Stimulated activated CD4-positive, alpha-beta T cell treated with anti-CD3 and anti-CD28 coated beads, Interleukin-12 subunit alpha, Interleukin-12 subunit beta, amount 100 ng/mL, for 24 hours (primary cell): ENCODE results near the gene COG2.
A peak's percentile ranks its signal among the peaks of the same experiment; 100 is the strongest.
"Not testable (repeated sequence)": the region's sequence is repeated elsewhere in the genome, so short reads cannot be mapped to it uniquely, and the experiment has no call there.

Source experiments
- DNase-seq, 2 experiments: peaks; one replicate each; pipeline ENCODE4 v3.0.0-alpha.2; 2020; ENCODE audit warnings: low read depth in 2 of 2

The COG2 gene

GRCh38 chr1:230642263-230642959 is at the start of gene COG2:
Gene COG2 (plus strand): TSS chr1:230642481. CDS start chr1:230642607, 126 bp downstream.
- DNase-seq = peak; percentile 93 to 97

DNA sequence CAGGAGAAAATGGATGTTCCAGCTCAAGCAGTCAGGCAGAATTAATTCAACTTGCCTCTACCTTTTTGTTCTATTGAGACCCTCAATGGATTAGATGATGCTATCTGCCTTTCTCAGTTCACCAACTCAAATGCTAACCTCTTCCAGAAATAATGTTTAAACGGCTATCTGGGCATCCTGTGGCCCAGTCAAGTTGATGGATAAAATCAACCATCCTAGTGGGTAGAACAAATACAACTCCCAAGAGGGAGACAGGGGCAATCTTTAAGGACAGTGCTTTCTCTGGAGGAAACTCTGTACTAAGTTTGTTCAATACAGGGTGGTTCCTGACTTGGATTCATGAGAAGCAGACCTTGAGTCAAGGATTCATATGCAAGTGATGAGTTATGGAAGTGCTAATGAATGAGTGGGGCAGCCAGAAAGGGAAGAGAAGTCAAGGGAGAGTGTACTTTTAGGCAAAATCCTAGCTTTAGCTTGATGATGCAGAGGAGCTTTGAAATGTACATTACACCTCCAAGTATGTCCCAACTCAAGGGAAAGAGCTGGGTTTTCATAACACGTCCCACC is 49.4 kb upstream of the COG2 start:
- DNase-seq = no peak

DNA sequence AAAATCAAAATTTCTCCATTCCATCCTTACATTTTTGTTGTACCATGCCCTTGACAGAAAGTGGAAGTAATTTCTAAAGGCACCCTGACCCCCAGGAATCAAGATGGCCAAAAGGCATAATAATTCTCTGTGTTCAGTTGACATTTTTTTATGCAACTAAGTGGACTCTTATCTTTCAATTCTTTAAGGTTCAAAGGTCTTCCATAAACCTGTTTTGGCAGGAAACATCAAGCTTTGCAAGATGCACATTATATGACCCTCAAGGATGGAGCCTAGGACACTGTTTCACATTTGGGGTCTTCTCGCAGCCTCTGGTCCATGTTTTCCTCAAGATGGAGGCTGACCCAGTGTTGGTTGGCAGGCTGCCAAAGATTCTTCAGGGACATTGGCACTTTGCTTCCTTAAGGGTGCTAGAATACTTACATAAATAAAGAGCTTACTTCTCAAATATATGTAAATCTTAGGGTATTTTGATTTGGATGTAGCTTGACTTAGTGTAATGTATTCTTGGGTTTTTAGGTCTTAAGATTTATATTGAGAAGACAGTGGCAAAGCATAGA is 48.0 kb upstream of the COG2 start:
- no peak for DNase-seq

GRCh38 chr1:230595181-230595580 is 47.1 kb upstream of the COG2 start:
- no peak for DNase-seq

- DNase-seq = no peak
Measured at GRCh38 chr1:230596306-230596705, 46.0 kb upstream of the COG2 start.

DNA sequence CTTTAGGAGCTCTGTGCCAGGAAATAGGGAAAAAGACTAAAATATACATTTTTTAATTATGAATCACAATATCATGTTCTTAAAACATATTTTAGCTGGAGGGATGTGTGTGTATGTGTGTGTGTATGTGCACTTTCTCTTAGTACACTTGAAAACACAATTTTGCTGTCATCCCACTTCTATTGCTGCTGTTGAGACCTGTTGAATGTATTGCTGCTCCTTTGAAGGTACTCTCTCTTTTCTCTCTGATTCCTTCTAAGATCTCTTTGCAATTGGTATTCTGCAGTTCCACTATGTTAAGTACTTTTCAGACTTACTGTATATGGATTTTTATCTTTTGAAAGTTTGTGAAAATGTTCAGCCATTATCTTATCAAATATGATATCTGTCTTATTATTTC is 43.5 kb upstream of the COG2 start:
- DNase-seq = no peak

- DNase-seq = no peak
Measured at GRCh38 chr1:230599926-230600656, 42.2 kb upstream of the COG2 start.

DNA sequence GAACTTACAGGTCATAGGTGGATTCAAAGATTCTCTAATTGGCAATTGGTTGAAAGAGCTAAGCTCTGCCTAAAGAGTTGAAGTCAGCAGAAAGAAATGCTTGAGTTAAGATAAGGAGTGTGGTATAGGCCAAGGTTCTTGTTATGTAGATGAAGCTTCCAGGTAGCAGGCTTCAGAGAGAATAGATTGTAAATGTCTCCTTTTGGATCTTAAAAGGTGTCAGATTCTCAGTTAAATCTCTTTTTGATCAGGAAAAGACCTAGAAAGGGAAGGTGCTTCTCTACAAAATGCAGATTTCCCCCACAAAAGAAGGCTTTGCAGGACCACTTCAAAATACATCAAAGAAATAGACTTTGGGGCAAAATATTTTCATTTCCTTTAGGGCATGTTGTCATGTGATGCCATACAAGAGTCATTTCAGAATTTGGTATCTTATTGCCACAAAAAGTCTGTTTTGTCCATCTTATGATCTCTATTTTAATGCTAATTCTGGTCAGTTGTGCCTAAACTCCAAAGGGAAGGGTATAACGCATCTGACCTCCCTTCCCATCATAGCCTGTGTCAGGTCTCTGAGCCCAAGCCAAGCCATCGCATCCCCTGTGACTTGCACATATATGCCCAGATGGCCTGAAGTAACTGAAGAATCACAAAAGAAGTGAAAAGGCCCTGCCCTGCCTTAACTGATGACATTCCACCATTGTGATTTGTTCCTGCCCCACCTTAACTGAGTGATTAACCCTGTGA is 41.5 kb upstream of the COG2 start:
- DNase-seq = not testable (repeated sequence)

GRCh38 chr1:230609208-230609607 is 33.1 kb upstream of the COG2 start:
- no peak for DNase-seq

GRCh38 chr1:230610589-230610988 is 31.7 kb upstream of the COG2 start:
- DNase-seq = no peak

- no peak for DNase-seq
Measured at GRCh38 chr1:230611128-230611877, 31.0 kb upstream of the COG2 start.

- no peak for DNase-seq
Measured at GRCh38 chr1:230611878-230612235, 30.4 kb upstream of the COG2 start.

GRCh38 chr1:230612651-230613050 is 29.6 kb upstream of the COG2 start:
- no peak for DNase-seq

GRCh38 chr1:230614121-230614520 is 28.2 kb upstream of the COG2 start:
- no peak for DNase-seq

DNA sequence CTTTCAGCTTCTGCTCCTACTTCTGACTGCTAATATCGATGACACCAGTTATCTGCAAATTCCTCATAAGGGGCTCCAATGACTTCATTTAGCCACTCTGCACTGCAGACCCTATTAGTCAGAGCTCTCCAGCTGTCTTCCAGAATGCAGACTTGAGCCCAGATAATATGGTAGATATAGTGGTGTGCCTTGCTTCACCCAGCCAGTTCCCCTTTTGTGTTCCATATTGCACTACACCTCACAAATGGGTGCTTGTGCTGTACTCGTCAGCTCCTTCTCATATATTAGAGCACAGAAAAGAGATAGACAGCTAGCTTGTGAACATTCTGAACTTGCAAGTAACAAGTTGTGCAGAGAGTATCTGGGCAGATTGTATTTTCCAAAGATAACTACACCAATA is 23.7 kb upstream of the COG2 start:
- DNase-seq = no peak

DNA sequence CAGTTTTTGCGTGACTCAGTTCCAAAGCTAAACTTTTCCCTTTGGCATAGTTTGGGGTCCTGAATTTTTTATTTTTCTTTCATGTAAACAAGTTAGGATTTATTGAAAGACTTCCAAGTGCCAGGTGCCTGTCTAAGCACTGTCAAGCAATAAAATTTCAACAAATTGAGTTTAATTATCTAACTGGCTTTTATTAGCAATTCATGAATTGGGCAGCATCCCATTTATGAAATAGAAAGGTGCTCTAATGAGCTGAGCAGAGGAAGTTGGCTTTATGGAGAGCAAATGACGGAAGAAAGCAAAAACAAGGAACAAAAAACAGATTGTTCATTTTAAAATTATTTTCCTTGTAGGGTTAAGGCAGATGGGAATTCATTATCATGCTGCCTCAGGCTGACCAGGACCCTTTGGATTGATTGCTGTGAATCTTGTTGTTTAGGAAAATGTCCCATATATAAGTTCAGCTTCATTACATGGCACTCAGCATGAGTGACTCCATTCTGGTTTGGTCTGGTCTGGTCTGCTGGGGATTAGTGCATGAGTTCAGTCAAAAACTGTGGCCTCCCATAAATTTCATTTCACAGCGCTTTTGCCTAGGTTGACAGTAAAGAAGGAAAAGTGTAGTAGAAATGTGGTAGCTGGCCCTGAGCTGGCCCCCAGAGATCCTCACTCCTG is 21.5 kb upstream of the COG2 start:
- no peak for DNase-seq

GRCh38 chr1:230621324-230622030 is 20.8 kb upstream of the COG2 start:
- DNase-seq = no peak

GRCh38 chr1:230622151-230622550 is 20.1 kb upstream of the COG2 start:
- DNase-seq = no peak

DNA sequence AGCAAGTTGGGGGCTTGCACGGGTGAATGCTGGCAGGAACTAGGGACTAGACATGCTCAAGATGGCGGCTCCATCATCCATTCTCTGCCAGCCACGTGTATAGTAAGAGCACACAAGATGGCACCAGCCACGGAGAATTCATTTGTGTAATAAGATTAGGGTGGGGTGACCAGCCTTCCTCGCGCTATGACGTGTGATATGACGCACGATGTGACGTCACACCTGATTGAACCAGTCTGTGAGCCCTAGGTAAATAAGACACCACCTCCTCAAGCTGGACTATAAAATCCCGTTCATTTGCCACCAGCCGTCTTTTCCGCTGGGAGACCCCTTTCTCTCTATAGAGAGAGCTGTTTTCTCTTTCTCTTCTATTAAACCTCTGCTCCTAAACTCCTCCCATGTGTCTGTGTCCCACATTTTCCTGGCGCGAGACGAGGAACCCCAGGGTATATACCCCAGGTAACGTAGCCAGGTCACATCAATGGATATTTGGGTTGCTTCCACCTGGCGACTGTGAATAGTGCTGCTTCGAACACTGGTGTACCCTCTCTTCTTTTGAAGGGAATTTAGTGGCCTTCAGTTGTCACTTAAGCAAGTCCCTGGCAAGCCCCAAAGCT is 18.1 kb upstream of the COG2 start:
- no peak for DNase-seq

GRCh38 chr1:230626232-230626631 is 16.0 kb upstream of the COG2 start:
- DNase-seq = no peak
